SK-N-MC (cell line): ENCODE data around the gene DNAAF5.

Source experiments
- EZH2 ChIP-seq: fragments of 200-600 bp; sonication (generic); IDR thresholded peaks from one replicate; pipeline ENCODE4 v1.6.1; 2017; ENCODE audit warnings: antibody characterized with exemption
- POLR2AphosphoS5 ChIP-seq: IDR thresholded peaks from 2 replicates; pipeline ENCODE4 v1.6.1; 2012; ENCODE audit warnings: mild to moderate bottlenecking, low read depth, low read length, borderline replicate concordance

GRCh38 chr7:706721-707120, 19.8 kb upstream of the DNAAF5 start:
- TF ChIP-seq EZH2 (no peak), POLR2AphosphoS5 (no peak)
